Gastrocnemius medialis (tissue), 4 donors: Measurements from ENCODE around the gene GNB1. TPM values are rescaled to one million over a fixed set of nuclear protein-coding genes. Genes with fewer than 3 reads are reported as not detected.

Experiments used
- ATAC-seq, 2 donors: fragments of 150-250 bp; one replicate each; pipeline ENCODE4 v1.9.1; 2016
- DNase-seq, 2 donors: peaks; one replicate each; pipeline ENCODE4 v3.0.0-alpha.2; 2019
- H3K27ac ChIP-seq, 4 donors: fragments of 200-600 bp; sonication (generic); 1 replicate in 1 of 4; 2 replicates in 3 of 4; pipeline ENCODE4 v1.5.1; 2016 to 2018; ENCODE audit warnings: mild to moderate bottlenecking in 2 of 4, moderate library complexity in 1 of 4
- H3K27me3 ChIP-seq, 3 donors: fragments of 200-600 bp; sonication (generic) in 2 of 3; 1 replicate in 1 of 3; 2 replicates in 2 of 3; pipeline versions ENCODE4 v1.5.1 to v1.6.0; 2016 to 2019; ENCODE audit warnings: mild to moderate bottlenecking in 1 of 3, moderate library complexity in 1 of 3
- H3K36me3 ChIP-seq, 2 donors: fragments of 200-600 bp; sonication (generic) in 1 of 2; one replicate each; pipeline ENCODE4 v1.5.1; 2017 to 2018
- H3K4me1 ChIP-seq, 2 donors: fragments of 200-600 bp; sonication (generic) in 1 of 2; one replicate each; pipeline ENCODE4 v1.5.1; 2016 to 2017; ENCODE audit warnings: mild to moderate bottlenecking in 2 of 2
- H3K4me3 ChIP-seq, 4 donors: fragments of 200-600 bp; sonication (generic) in 3 of 4; 1 replicate in 1 of 4; 2 replicates in 3 of 4; pipeline ENCODE4 v1.5.1; 2016 to 2019; ENCODE audit warnings: mild to moderate bottlenecking in 2 of 4
- H3K9me3 ChIP-seq, 3 donors: fragments of 200-600 bp; sonication (generic) in 2 of 3; 1 replicate in 1 of 3; 2 replicates in 2 of 3; pipeline ENCODE4 v1.5.1; 2016 to 2019
- POLR2A ChIP-seq, 2 donors: fragments of 450-650 bp; IDR thresholded peaks; one replicate each; pipeline ENCODE4 v1.6.1; 2017; ENCODE audit warnings: antibody characterized with exemption in 2 of 2, mild to moderate bottlenecking in 2 of 2, moderate library complexity in 2 of 2
- in situ Hi-C, 4 donors: fragments of 200-750 bp; cut with MboI; loops; one replicate each; pipeline versions ENCODE4 v1.15.0 to v1.8.0; 2017; ENCODE audit warnings: low sequenced_read_pairs in 4 of 4
- intact Hi-C: fragments of 100-400 bp; cut with DNase I; formaldehyde crosslinking; loops from one replicate; pipeline ENCODE4 v1.15.1; 2023; ENCODE audit warnings: low total_unique reads
- total RNA-seq, 4 donors: library from RNA; depleted of rRNA; stranded (reverse); fragments of >200 nt; gene quantifications; one replicate each; pipeline versions ENCODE4 v1.1.0 to v1.2.3, GENCODE V29; 2016
- TF ChIP-seq, protein P1 (sequence below), 5 experiments: fragments of 450-650 bp in 3 of 5; fragments of 200-600 bp in 2 of 5; sonication (generic) in 2 of 5; IDR thresholded peaks in 4 of 5; conservative IDR thresholded peaks in 1 of 5; 1 replicate in 4 of 5; 2 replicates in 1 of 5; pipeline ENCODE4 v1.5.1; 2016 to 2019; ENCODE audit warnings: antibody characterized with exemption in 5 of 5, mild to moderate bottlenecking in 3 of 5, moderate library complexity in 3 of 5

GNB1 gene
- total RNA-seq, 4 donors from 2014 or later = 29.9 to 44.1 (median 37.2) TPM

DNA sequence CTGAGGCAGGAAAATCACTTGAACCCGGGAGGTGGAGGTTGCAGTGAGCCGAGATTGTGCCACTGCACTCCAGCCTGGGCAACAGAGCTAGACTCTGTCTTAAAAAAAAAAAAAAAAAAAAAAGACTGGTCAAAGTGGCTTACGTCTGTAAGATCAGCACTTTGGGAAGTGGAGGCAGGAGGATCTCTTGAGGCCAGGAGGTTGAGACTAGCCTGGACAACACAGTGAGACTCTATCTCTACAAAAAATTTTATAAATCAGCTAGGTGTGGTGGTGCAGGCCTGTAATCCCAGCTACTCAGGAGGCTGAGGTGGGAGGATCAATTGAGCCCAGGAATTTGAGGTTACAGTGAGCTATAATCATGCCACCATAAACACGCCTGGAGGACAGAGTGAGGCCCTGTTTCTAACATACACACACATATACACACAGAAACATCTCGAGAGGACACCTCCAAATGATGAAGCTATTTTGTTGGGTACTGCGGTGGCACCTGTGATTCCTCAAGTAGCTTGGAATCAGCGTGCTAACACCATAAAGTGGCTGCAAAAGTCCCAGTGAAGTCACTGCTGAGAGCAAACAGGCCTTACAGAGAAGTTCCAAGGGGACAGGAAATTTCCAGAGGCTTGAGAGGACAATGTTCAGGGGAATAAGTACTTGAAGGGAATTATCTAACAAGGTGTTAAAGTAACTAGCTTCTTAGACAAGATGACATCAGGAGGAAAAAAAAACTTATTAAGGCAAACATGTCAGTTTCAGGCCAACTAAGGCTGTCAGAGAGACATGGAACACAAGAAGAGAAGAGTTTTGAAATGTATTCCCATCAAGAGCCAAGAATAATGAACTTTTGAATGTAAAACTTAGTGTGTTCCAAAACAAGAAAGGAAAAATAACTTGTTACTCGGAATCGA lies 114.0 kb downstream of the GNB1 start:
- intact Hi-C loops = loop anchor here (2.0 kb wide), 1 partner anchor 132 kb away; no protein-coding TSS in a partner anchor
- peaks cover 39 to 50% of the 10 kb centered on the region in 2 donors for H3K4me1 ChIP-seq

DNA sequence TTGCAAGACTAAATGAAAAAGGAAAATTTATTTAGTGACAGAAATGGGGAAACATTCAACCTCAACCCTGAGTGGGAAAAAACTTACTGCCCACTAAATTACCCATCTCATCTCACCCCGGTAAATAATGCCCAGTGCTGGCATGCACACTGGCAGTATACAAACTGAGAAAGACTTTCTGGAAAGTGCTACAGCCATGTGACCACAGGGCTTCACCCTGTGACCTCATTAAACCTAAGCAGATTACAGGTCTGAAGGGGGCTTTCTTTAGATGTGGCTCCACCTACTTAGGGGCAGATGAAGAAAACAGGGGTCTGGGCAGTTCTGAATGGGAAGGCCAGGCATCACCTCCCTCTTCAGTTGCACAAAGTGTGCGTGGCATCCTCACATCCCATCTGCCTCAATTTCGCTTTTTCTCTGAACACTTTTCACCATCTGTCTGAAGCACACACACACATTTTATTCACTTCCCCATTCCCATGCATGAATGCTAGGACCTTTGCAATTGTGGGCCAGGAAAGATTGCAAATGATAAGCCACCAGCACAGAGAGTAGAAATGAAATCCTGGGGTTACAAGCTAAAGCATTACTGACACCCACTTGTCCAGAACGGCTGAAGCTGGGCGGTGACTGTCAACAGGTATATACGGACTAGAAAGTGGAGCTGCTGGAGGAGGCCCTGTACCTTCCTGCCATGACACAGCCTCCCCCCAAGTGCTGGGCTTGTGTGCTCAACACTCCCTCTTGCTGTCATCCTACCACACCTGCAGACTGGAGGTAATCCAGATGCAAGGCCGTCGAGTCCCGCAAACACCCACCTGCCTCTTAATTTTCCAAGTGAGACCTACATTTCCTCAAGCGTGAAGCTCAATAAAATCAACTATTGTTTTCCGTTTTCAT lies 115.3 kb downstream of the GNB1 start:
- no peaks in the 10 kb centered on the region for H3K27me3 ChIP-seq
- intact Hi-C loops (loop anchor here (2.0 kb wide), 1 partner anchor 133 kb away; no protein-coding TSS in a partner anchor), in situ Hi-C loops (no loop called here)
- no peak overlapping the region for H3K4me3 ChIP-seq
- H3K4me1 ChIP-seq = peaks cover 26 to 42% of the 10 kb centered on the region in 2 donors
- peak overlapping the region; percentile 89 to 99 (median 94) for H3K27ac ChIP-seq
- H3K9me3 ChIP-seq = peaks cover 0 to 7% (median 0%) of the 10 kb centered on the region in 3 donors
- peaks cover 0 to 14% of the 10 kb centered on the region in 2 donors for H3K36me3 ChIP-seq
- ATAC-seq (no peak), DNase-seq (no peak)
- TF ChIP-seq, protein P1, sequence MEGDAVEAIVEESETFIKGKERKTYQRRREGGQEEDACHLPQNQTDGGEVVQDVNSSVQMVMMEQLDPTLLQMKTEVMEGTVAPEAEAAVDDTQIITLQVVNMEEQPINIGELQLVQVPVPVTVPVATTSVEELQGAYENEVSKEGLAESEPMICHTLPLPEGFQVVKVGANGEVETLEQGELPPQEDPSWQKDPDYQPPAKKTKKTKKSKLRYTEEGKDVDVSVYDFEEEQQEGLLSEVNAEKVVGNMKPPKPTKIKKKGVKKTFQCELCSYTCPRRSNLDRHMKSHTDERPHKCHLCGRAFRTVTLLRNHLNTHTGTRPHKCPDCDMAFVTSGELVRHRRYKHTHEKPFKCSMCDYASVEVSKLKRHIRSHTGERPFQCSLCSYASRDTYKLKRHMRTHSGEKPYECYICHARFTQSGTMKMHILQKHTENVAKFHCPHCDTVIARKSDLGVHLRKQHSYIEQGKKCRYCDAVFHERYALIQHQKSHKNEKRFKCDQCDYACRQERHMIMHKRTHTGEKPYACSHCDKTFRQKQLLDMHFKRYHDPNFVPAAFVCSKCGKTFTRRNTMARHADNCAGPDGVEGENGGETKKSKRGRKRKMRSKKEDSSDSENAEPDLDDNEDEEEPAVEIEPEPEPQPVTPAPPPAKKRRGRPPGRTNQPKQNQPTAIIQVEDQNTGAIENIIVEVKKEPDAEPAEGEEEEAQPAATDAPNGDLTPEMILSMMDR (IDR thresholded peaks at IDR 0.05 in 4 of 5, conservative IDR thresholded peaks at IDR 0.05 in 1 of 5) = no peak
- no peak for TF ChIP-seq POLR2A (IDR thresholded peaks at IDR 0.05)

More for the DNA sequence above, 114.0 kb downstream of the GNB1 start:
- peaks cover 0 to 9% of the 10 kb centered on the region in 2 donors for H3K36me3 ChIP-seq
- H3K27ac ChIP-seq = peak overlapping the region; percentile 89 to 99 (median 94)
- DNase-seq (no peak), ATAC-seq (peak; percentile 4 to 16)
- TF ChIP-seq, protein P1 (IDR thresholded peaks at IDR 0.05 in 4 of 5, conservative IDR thresholded peaks at IDR 0.05 in 1 of 5) = no peak
- no peak for TF ChIP-seq POLR2A (IDR thresholded peaks at IDR 0.05)
- H3K27me3 ChIP-seq = no peaks in the 10 kb centered on the region
- H3K9me3 ChIP-seq = no peaks in the 10 kb centered on the region
- peak overlapping the region; percentile 79 to 95 (median 86) for H3K4me3 ChIP-seq
- in situ Hi-C loops = no loop called here

DNA sequence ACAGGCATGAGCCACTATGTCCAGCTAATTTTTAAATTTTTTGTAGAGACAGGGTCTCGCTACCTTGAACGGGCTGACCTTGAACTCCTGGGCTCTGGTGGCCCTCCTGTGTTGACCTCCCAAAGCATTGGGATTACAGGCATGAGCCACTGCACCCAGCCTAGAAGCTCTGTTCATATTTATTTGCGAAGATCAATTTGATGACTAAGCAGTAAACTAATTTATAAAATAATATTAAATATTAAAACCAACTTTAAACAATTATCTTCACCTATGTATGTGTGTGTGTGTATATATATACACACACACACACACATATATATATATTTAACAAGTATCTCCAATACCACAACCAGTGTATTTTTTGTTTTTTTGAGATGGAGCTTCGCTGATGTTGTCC lies 117.0 kb downstream of the GNB1 start:
- Histone ChIP-seq H3K4me3 (no peak overlapping the region), H3K4me1 (peaks cover 25 to 36% of the 10 kb centered on the region in 2 donors), H3K27ac (no peak overlapping the region), H3K36me3 (peaks cover 0 to 14% of the 10 kb centered on the region in 2 donors), H3K9me3 (peaks cover 0 to 12% (median 0%) of the 10 kb centered on the region in 3 donors), H3K27me3 (no peaks in the 10 kb centered on the region)
- intact Hi-C loops = no loop called here
- ATAC-seq (no peak), DNase-seq (no peak)
- TF ChIP-seq, protein P1 (IDR thresholded peaks at IDR 0.05 in 4 of 5, conservative IDR thresholded peaks at IDR 0.05 in 1 of 5) = no peak
- TF ChIP-seq POLR2A (IDR thresholded peaks at IDR 0.05) = no peak
- in situ Hi-C loops = loop anchor here in 1 of 4 donors (25.0 kb wide), 1 partner anchor 113 kb away; the partner anchor contains the start of gene GNB1

DNA sequence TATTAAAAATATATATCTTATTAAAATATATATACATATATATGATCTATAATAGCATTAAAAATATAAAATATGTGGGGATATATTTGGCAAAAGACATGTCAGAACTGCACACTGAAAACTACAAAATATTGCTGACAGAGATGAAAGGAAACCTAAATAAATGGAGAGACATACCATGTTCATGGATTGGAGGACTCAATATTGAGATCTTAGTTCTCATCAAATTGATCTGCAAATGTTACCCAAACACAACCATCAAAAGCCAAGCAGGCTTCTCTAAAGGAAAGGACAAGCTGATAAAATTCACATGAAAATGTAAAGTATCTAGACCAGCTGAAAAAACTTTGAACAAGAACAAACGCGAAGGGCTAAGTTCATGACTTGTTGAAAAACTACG lies 119.8 kb downstream of the GNB1 start:
- Histone ChIP-seq H3K4me3 (no peak overlapping the region), H3K27me3 (no peaks in the 10 kb centered on the region), H3K4me1 (peaks cover 13 to 19% of the 10 kb centered on the region in 2 donors), H3K27ac (no peak overlapping the region), H3K36me3 (peaks cover 0 to 14% of the 10 kb centered on the region in 2 donors), H3K9me3 (peaks cover 0 to 12% (median 0%) of the 10 kb centered on the region in 3 donors)
- ATAC-seq = no peak
- in situ Hi-C loops = loop anchor here in 1 of 4 donors (25.0 kb wide), 1 partner anchor 116 kb away; the partner anchor contains the start of gene GNB1
- TF ChIP-seq, protein P1 (IDR thresholded peaks at IDR 0.05 in 4 of 5, conservative IDR thresholded peaks at IDR 0.05 in 1 of 5) = no peak
- TF ChIP-seq POLR2A (IDR thresholded peaks at IDR 0.05) = no peak
- no peak for DNase-seq
- intact Hi-C loops = no loop called here
